Measurements from ENCODE around the gene HID1.
"Not testable (repeated sequence)": the region's sequence is repeated elsewhere in the genome, so short reads cannot be mapped to it uniquely, and the experiment has no call there.

Gene HID1

DNA sequence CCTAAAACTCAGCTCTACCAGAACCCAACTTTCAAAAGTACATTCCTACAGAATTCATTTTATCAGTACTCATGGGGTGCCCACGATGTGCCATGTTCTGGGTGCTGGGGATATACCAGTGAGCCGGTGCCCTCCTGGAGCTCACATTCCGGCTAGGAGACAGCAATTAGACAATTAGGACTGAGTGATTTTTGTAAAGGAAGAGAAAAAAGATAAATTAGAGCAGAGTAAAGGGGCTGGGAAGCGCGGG, 39.5 kb upstream of the HID1 start:
- DNase-seq (ENCODE audit: low read depth), result no peak
- no peak for TF ChIP-seq CTCF (IDR thresholded peaks at IDR 0.05; ENCODE audit: low read depth, low read length, missing control alignments)
- in situ Hi-C loops (cut with HindIII; ENCODE audit: low sequenced_read_pairs), result no loop called here
- H3K4me3 ChIP-seq (ENCODE audit: low read depth, low read length), result peak overlapping the region; percentile 82

GRCh38 chr17:75011401-75012095, 39.0 kb upstream of the HID1 start:
- no peak for TF ChIP-seq CTCF (IDR thresholded peaks at IDR 0.05; ENCODE audit: low read depth, low read length, missing control alignments)
- H3K4me3 ChIP-seq (ENCODE audit: low read depth, low read length), result peak overlapping the region; percentile 82
- DNase-seq (ENCODE audit: low read depth), result peak; percentile 39
- in situ Hi-C loops (cut with HindIII; ENCODE audit: low sequenced_read_pairs), result no loop called here

DNA sequence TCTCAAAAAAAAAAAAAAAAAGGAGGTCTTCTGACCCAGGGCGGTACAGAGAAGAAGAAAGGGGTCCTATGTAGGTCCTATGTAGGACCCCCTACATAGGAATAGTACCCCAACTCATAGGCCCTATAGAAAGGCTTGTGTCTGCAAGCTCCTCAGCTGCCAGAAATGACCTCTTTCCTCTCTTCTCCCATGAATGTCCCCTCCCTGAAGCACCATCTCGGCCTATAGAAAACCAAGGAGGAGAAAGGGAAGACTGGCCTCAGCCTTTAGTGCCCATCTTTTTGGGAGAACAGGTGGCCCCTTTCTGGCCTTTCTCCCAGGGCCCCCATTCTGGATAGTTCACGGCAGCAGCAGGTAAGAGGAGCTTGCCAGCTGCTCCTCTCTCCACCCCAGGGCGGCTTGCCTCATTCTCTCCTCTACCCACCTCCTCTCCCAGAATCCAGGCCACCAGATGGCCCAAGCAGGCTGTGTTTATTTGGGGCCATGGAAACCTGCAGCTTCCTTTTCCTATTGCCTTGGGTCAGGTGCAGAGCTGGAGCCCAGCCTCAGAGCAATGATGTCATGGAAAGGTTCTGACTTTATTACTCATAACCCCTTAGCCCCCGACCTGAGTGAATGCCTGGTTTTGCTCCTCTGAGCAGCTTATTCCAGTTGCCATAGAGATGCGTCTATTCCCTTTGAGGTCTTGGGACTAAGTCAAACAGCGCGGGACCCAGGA, 38.3 kb upstream of the HID1 start:
- H3K4me3 ChIP-seq (ENCODE audit: low read depth, low read length), result no peak overlapping the region
- in situ Hi-C loops (cut with HindIII; ENCODE audit: low sequenced_read_pairs), result no loop called here
- DNase-seq (ENCODE audit: low read depth), result no peak
- no peak for TF ChIP-seq CTCF (IDR thresholded peaks at IDR 0.05; ENCODE audit: low read depth, low read length, missing control alignments)

- no peak overlapping the region for H3K4me3 ChIP-seq (ENCODE audit: low read depth, low read length)
- in situ Hi-C loops (cut with HindIII; ENCODE audit: low sequenced_read_pairs), result no loop called here
- no peak for TF ChIP-seq CTCF (IDR thresholded peaks at IDR 0.05; ENCODE audit: low read depth, low read length, missing control alignments)
- DNase-seq (ENCODE audit: low read depth), result no peak
These were observed 36.7 kb upstream of the HID1 start for GRCh38 chr17:75009139-75009724.

- no peak overlapping the region for H3K4me3 ChIP-seq (ENCODE audit: low read depth, low read length)
- no peak for TF ChIP-seq CTCF (IDR thresholded peaks at IDR 0.05; ENCODE audit: low read depth, low read length, missing control alignments)
- DNase-seq (ENCODE audit: low read depth), result no peak
- in situ Hi-C loops (cut with HindIII; ENCODE audit: low sequenced_read_pairs), result no loop called here
These were observed 35.8 kb upstream of the HID1 start for GRCh38 chr17:75008373-75008772.

GRCh38 chr17:75006653-75007052, 34.1 kb upstream of the HID1 start:
- no peak for TF ChIP-seq CTCF (IDR thresholded peaks at IDR 0.05; ENCODE audit: low read depth, low read length, missing control alignments)
- in situ Hi-C loops (cut with HindIII; ENCODE audit: low sequenced_read_pairs), result no loop called here
- DNase-seq (ENCODE audit: low read depth), result no peak
- no peak overlapping the region for H3K4me3 ChIP-seq (ENCODE audit: low read depth, low read length)

GRCh38 chr17:75006084-75006483, 33.5 kb upstream of the HID1 start:
- H3K4me3 ChIP-seq (ENCODE audit: low read depth, low read length); in situ Hi-C loops (cut with HindIII; ENCODE audit: low sequenced_read_pairs); DNase-seq (ENCODE audit: low read depth): not testable (repeated sequence)

Data from astrocyte of the cerebellum (primary cell).